ENCODE data around the gene NOL12. TPM values are rescaled to one million over a fixed set of nuclear protein-coding genes. Genes with fewer than 3 reads are reported as not detected.
A peak's percentile ranks its signal among the peaks of the same experiment; 100 is the strongest.
"Not testable (repeated sequence)": the region's sequence is repeated elsewhere in the genome, so short reads cannot be mapped to it uniquely, and the experiment has no call there.

The NOL12 gene
- total RNA-seq, 1 experiment from 2014 or later = 30.4 TPM

DNA sequence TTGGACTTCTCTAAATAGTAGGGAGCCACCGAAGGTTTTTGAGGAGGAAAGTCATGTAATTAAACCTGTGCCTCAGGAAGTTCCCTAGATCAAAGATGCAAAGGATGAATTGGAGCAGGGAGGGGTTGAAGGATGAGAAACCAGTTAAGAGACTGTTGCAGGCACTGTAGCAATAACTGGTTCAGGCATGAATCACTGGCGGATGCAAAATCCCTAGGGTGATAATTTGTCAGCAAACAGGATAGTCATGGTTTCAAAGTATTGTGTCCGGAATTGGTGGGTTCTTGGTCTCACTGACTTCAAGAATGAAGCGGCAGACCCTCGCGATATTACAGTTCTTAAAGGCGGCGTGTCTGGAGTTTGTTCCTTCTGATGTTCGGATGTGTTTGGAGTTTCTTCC is 30.6 kb downstream of the NOL12 start:
- H3K27ac Mint-ChIP-seq = peak overlapping the region in 1 of 3 experiments; percentile 93; a peak in 3 of 7 replicates
- Histone ChIP-seq H3K27ac (ENCODE audit: insufficient read length, low read depth, low read length) (no peak overlapping the region), H4K91ac (ENCODE audit: insufficient read length, low read depth, low read length) (no peak overlapping the region), H2AFZ (ENCODE audit: low read length) (no peak overlapping the region), H3K14ac (ENCODE audit: insufficient read depth, low read length) (no peak overlapping the region), H2BK20ac (ENCODE audit: low read depth, low read length, poor library complexity, severe bottlenecking) (no peak overlapping the region), H3K56ac (ENCODE audit: insufficient read length, low read depth, low read length) (no peak overlapping the region), H3K79me1 (ENCODE audit: insufficient read depth, low read depth, low read length, poor library complexity, severe bottlenecking) (no peaks in the 10 kb centered on the region), H2BK5ac (ENCODE audit: insufficient read length, low read length) (no peak overlapping the region), H3K9ac (ENCODE audit: extremely low read depth, insufficient read length, low read length) (no peak overlapping the region), H3K27me3 (ENCODE audit: insufficient read depth, low read length) (no peaks in the 10 kb centered on the region), H4K5ac (ENCODE audit: insufficient read length, low read depth, low read length) (no peak overlapping the region), H3T11ph (ENCODE audit: low read length) (no peak overlapping the region), H3K18ac (ENCODE audit: insufficient read length, low read depth, low read length) (no peak overlapping the region), H3K4me2 (ENCODE audit: insufficient read depth, insufficient read length, low read length) (no peak overlapping the region), H4K8ac (replicated peaks; ENCODE audit: insufficient read length, low read depth, low read length) (no peak overlapping the region), H3K23me2 (ENCODE audit: insufficient read length, low read depth, low read length, poor library complexity, severe bottlenecking) (no peaks in the 10 kb centered on the region), H2BK12ac (ENCODE audit: insufficient read length, low read depth, low read length) (no peak overlapping the region), H3K23ac (ENCODE audit: insufficient read length, low read depth, low read length) (no peak overlapping the region), H3K4ac (ENCODE audit: low read depth, low read length) (no peak overlapping the region), H2BK15ac (ENCODE audit: low read depth, low read length) (no peak overlapping the region), H2AK5ac (ENCODE audit: insufficient read length, low read length) (no peak overlapping the region), H3K4me1 (ENCODE audit: insufficient read depth, low read length) (no peaks in the 10 kb centered on the region), H4K20me1 (ENCODE audit: control insufficient read depth, insufficient read depth, insufficient read length) (no peaks in the 10 kb centered on the region), H3K9me3 (ENCODE audit: control insufficient read depth, low read depth, low read length) (no peaks in the 10 kb centered on the region), H3K79me2 (ENCODE audit: insufficient read depth, low read length) (no peaks in the 10 kb centered on the region), H2BK120ac (ENCODE audit: low read depth, low read length, poor library complexity, severe bottlenecking) (no peak overlapping the region)
- H3K27me3 Mint-ChIP-seq (ENCODE audit: low read depth) = peaks cover 1% of the 10 kb centered on the region; the same call in 1 of the 2 replicates
- no peak for TF ChIP-seq CTCF (conservative IDR thresholded peaks at IDR 0.05)
- H3K4me1 Mint-ChIP-seq = peaks cover 0 to 8% of the 10 kb centered on the region in 2 experiments; a peak in 2 of 4 replicates
- DNase-seq = no peak
- no CpG with 5 or more reads among the region's 9 CpGs for WGBS (ENCODE audit: extremely low coverage, insufficient read length, low lambda C conversion rate)
- no peaks in the 10 kb centered on the region for H3K9me3 Mint-ChIP-seq
- H3K4me3 Mint-ChIP-seq = no peak overlapping the region
- peaks cover 28 to 62% (median 61%) of the 10 kb centered on the region in 3 experiments for H3K36me3 Mint-ChIP-seq (ENCODE audit: insufficient read depth in 1 of 3, low read depth in 3 of 3)

DNA sequence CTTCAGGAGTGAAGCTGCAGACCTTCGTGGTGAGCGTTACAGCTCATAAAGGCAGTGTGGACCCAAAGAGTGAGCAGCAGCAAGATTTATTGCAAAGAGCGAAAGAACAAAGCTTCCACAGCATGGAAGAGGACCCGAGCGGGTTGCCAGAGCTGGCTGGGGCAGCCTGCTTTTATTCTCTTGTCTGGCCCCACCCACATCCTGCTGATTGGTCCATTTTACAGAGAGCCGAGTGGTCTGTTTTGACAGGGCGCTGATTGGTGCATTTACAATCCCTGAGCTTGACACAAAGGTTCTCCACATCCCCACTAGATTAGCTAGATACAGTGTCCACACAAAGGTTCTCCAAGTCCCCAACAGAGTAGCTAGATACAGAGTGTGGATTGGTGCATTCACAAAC is 31.1 kb downstream of the NOL12 start:
- H4K91ac ChIP-seq (ENCODE audit: insufficient read length, low read depth, low read length); H3K4ac ChIP-seq (ENCODE audit: low read depth, low read length); H3K4me2 ChIP-seq (ENCODE audit: insufficient read depth, insufficient read length, low read length); H3K23ac ChIP-seq (ENCODE audit: insufficient read length, low read depth, low read length); H4K20me1 ChIP-seq (ENCODE audit: control insufficient read depth, insufficient read depth, insufficient read length); H3T11ph ChIP-seq (ENCODE audit: low read length); H3K9me3 Mint-ChIP-seq; H3K23me2 ChIP-seq (ENCODE audit: insufficient read length, low read depth, low read length, poor library complexity, severe bottlenecking); H3K56ac ChIP-seq (ENCODE audit: insufficient read length, low read depth, low read length); H2AK5ac ChIP-seq (ENCODE audit: insufficient read length, low read length); H2BK120ac ChIP-seq (ENCODE audit: low read depth, low read length, poor library complexity, severe bottlenecking); DNase-seq; H4K5ac ChIP-seq (ENCODE audit: insufficient read length, low read depth, low read length); H2BK5ac ChIP-seq (ENCODE audit: insufficient read length, low read length); H3K9ac ChIP-seq (ENCODE audit: extremely low read depth, insufficient read length, low read length); H2BK15ac ChIP-seq (ENCODE audit: low read depth, low read length); H3K14ac ChIP-seq (ENCODE audit: insufficient read depth, low read length); H3K27ac ChIP-seq (ENCODE audit: insufficient read length, low read depth, low read length); H3K79me2 ChIP-seq (ENCODE audit: insufficient read depth, low read length); H3K27me3 Mint-ChIP-seq (ENCODE audit: low read depth); H3K79me1 ChIP-seq (ENCODE audit: insufficient read depth, low read depth, low read length, poor library complexity, severe bottlenecking); H3K4me1 Mint-ChIP-seq; H4K8ac ChIP-seq (replicated peaks; ENCODE audit: insufficient read length, low read depth, low read length); H2BK12ac ChIP-seq (ENCODE audit: insufficient read length, low read depth, low read length); H3K4me3 Mint-ChIP-seq; H2BK20ac ChIP-seq (ENCODE audit: low read depth, low read length, poor library complexity, severe bottlenecking); H3K9me3 ChIP-seq (ENCODE audit: control insufficient read depth, low read depth, low read length); H3K27me3 ChIP-seq (ENCODE audit: insufficient read depth, low read length); H3K18ac ChIP-seq (ENCODE audit: insufficient read length, low read depth, low read length); H3K4me1 ChIP-seq (ENCODE audit: insufficient read depth, low read length); H2AFZ ChIP-seq (ENCODE audit: low read length): not testable (repeated sequence)
- Mint-ChIP-seq H3K27ac (peak overlapping the region in 2 of 3 experiments; percentile 62 to 93; a peak in 4 of 7 replicates), H3K36me3 (ENCODE audit: insufficient read depth in 1 of 3, low read depth in 3 of 3) (peaks cover 26 to 59% (median 57%) of the 10 kb centered on the region in 3 experiments)
- WGBS (ENCODE audit: extremely low coverage, insufficient read length, low lambda C conversion rate) = no CpG with 5 or more reads among the region's 7 CpGs

Data from H9 (cell line).